A549 (cell line): ENCODE results near the gene PLEKHH3. TPM values are rescaled to one million over a fixed set of nuclear protein-coding genes. Genes with fewer than 3 reads are reported as not detected.

Experiments used
- ATAC-seq, 2 experiments: fragments of 200-7000 bp in 1 of 2; fragments of >200 bp in 1 of 2; cut with Nextera tagmentation in 1 of 2; cut with Tn5 transposase in 1 of 2; 3 replicates each; pipeline versions ENCODE4 v1.8.0 to v1.9.1; 2018 to 2020; ENCODE audit warnings: mild to moderate bottlenecking in 1 of 2, moderate library complexity in 1 of 2
- CTCF ChIA-PET: fragments of 300-600 bp; sonication (Branson Sonifier 250); formaldehyde crosslinking; extraction: SDS; loops from one replicate; lab custom pipeline; 2021; ENCODE audit warnings: antibody characterized with exemption, inconsistent platforms; lab: Yijun Ruan, JAX
- POLR2A ChIA-PET: fragments of 350-600 bp; formaldehyde crosslinking; extraction: SDS; loops from one replicate; lab custom pipeline; 2021; ENCODE audit warnings: antibody characterized with exemption, inconsistent platforms; lab: Yijun Ruan, JAX
- DNase-seq, 2 experiments: peaks; one replicate each; pipeline versions ENCODE4 v3.0.0 to v3.0.0-alpha.2; 2011 to 2016; ENCODE audit warnings: low read depth in 1 of 2, low spot score in 1 of 2
- FAIRE-seq: peaks from 2 replicates; lab custom pipeline; 2011; peaks lifted over from hg19 to GRCh38; lab: Jason Lieb, UNC
- H3K27ac ChIP-seq, 2 experiments: fragments of >200 bp; sonication (Bioruptor Twin); formaldehyde crosslinking; 3 replicates each; pipeline ENCODE4 v1.5.1; 2016 to 2017
- H3K4me1 ChIP-seq: fragments of >200 bp; sonication (Bioruptor Twin); formaldehyde crosslinking; 3 replicates; pipeline ENCODE4 v1.6.1; 2016
- H3K4me2 ChIP-seq: fragments of >200 bp; sonication (Bioruptor Twin); formaldehyde crosslinking; 3 replicates; pipeline ENCODE4 v1.6.1; 2016
- H3K4me3 ChIP-seq: fragments of >200 bp; sonication (Bioruptor Twin); formaldehyde crosslinking; 3 replicates; pipeline ENCODE4 v1.5.1; 2016
- H3K9me3 ChIP-seq: fragments of >200 bp; sonication (Bioruptor Twin); formaldehyde crosslinking; 3 replicates; pipeline ENCODE4 v1.6.1; 2016
- CBX2 ChIP-seq: fragments of 200-600 bp; sonication (generic); IDR thresholded peaks from 2 replicates; pipeline ENCODE4 v1.6.1; 2016; ENCODE audit warnings: low read depth, mild to moderate bottlenecking, borderline replicate concordance
- CEBPB ChIP-seq, 2 experiments: fragments of >200 bp in 1 of 2; sonication (Bioruptor Twin) in 1 of 2; formaldehyde crosslinking in 1 of 2; IDR thresholded peaks; 2 replicates each; pipeline ENCODE4 v1.6.1; 2012 to 2016
- CHD2 ChIP-seq: fragments of 150-350 bp; IDR thresholded peaks from 2 replicates; pipeline ENCODE4 v1.6.1; 2014; ENCODE audit warnings: low read length; ENCODE audit not compliant: partially characterized antibody
- FOXS1 ChIP-seq: fragments of 250-450 bp; sonication (Bioruptor Pico); IDR thresholded peaks from 2 replicates; pipeline ENCODE4 v1.5.0; 2020; ENCODE audit warnings: mild to moderate bottlenecking, moderate library complexity
- HDAC2 ChIP-seq: fragments of 200-600 bp; sonication (generic); IDR thresholded peaks from 2 replicates; pipeline ENCODE4 v1.6.1; 2016
- HOXB13 ChIP-seq: fragments of 250-450 bp; sonication (Bioruptor Pico); IDR thresholded peaks from 2 replicates; pipeline ENCODE4 v1.5.0; 2020; ENCODE audit warnings: low read depth, mild to moderate bottlenecking, moderate library complexity
- KDM1A ChIP-seq: fragments of 200-600 bp; sonication (generic); IDR thresholded peaks from 2 replicates; pipeline ENCODE4 v1.6.1; 2016; ENCODE audit warnings: low read depth, mild to moderate bottlenecking
- KDM5A ChIP-seq: fragments of 200-600 bp; sonication (generic); IDR thresholded peaks from 2 replicates; pipeline ENCODE4 v1.6.1; 2016; ENCODE audit warnings: antibody characterized with exemption, mild to moderate bottlenecking
- MAX ChIP-seq: IDR thresholded peaks from 2 replicates; pipeline ENCODE4 v1.6.1; 2012
- MAZ ChIP-seq: fragments of 150-350 bp; IDR thresholded peaks from 2 replicates; pipeline ENCODE4 v1.6.1; 2014; ENCODE audit warnings: antibody characterized with exemption, low read depth, low read length, borderline replicate concordance
- NFE2L2 ChIP-seq: fragments of 150-350 bp; conservative IDR thresholded peaks from 2 replicates; pipeline ENCODE4 v1.6.1; 2014; ENCODE audit warnings: low read length
- NPAS2 ChIP-seq: fragments of 250-450 bp; sonication (Bioruptor Pico); IDR thresholded peaks from 2 replicates; pipeline ENCODE4 v1.8.0; 2022; ENCODE audit warnings: mild to moderate bottlenecking, moderate library complexity, borderline replicate concordance
- NR3C1 ChIP-seq: fragments of >200 bp; sonication (Bioruptor Twin); formaldehyde crosslinking; IDR thresholded peaks from 3 replicates; pipeline ENCODE4 v1.6.1; 2017
- POLR2AphosphoS2 ChIP-seq: conservative IDR thresholded peaks from 2 replicates; pipeline ENCODE4 v1.6.1; 2012; ENCODE audit warnings: low read length, improper control_type of control experiment, inconsistent platforms
- RAD21 ChIP-seq, 2 experiments: fragments of >200 bp in 1 of 2; sonication (Bioruptor Twin) in 1 of 2; formaldehyde crosslinking in 1 of 2; IDR thresholded peaks in 1 of 2; conservative IDR thresholded peaks in 1 of 2; 2 replicates in 1 of 2; 3 replicates in 1 of 2; pipeline ENCODE4 v1.6.1; 2012 to 2018; ENCODE audit warnings: inconsistent platforms in 1 of 2
- RARB ChIP-seq: fragments of 250-450 bp; sonication (Bioruptor Pico); IDR thresholded peaks from 2 replicates; pipeline ENCODE4 v1.8.0; 2021; ENCODE audit warnings: mild to moderate bottlenecking, moderate library complexity
- RFX5 ChIP-seq: fragments of 450-650 bp; IDR thresholded peaks from 2 replicates; pipeline ENCODE4 v1.7.1; 2014; ENCODE audit warnings: antibody characterized with exemption, mild to moderate bottlenecking, moderate library complexity
- RNF2 ChIP-seq: fragments of 200-600 bp; sonication (generic); IDR thresholded peaks from 2 replicates; pipeline ENCODE4 v1.6.1; 2016; ENCODE audit warnings: low read depth, mild to moderate bottlenecking, antibody characterized with exemption, moderate library complexity, borderline replicate concordance
- SMC3 ChIP-seq: fragments of >200 bp; sonication (Bioruptor Twin); formaldehyde crosslinking; IDR thresholded peaks from 3 replicates; pipeline ENCODE4 v1.6.1; 2018; ENCODE audit warnings: inconsistent platforms
- ZC3H11A ChIP-seq: fragments of 450-650 bp; IDR thresholded peaks from 2 replicates; pipeline ENCODE4 v1.6.1; 2014; ENCODE audit warnings: antibody characterized with exemption, mild to moderate bottlenecking
- ZFP36 ChIP-seq: fragments of 450-650 bp; IDR thresholded peaks from 2 replicates; pipeline ENCODE4 v1.6.1; 2014; ENCODE audit warnings: borderline replicate concordance; ENCODE audit not compliant: partially characterized antibody
- ZSCAN20 ChIP-seq: fragments of 250-450 bp; sonication (Bioruptor Pico); IDR thresholded peaks from 2 replicates; pipeline ENCODE4 v1.8.0; 2022; ENCODE audit warnings: mild to moderate bottlenecking, moderate library complexity
- WGBS: methylation state at CpG from one replicate; pipeline ENCODE4 v1.1.6; 2017; ENCODE audit errors: missing lambda C conversion rate; 5-methylcytosine and 5-hydroxymethylcytosine counted together
- polyA plus RNA-seq, 4 experiments: library from polyadenylated mRNA; depleted of rRNA in 3 of 4; stranded (reverse); fragments of >200 nt; fragmentation: RNase III in 1 of 4; extraction: RNeasy Plus Mini Kit Qiagen cat#74134 plus additional on column Dnase treatment in 1 of 4; gene quantifications; 2 replicates in 3 of 4; 3 replicates in 1 of 4; pipeline ENCODE4 v1.2.3, GENCODE V29; 2011 to 2017
- TF ChIP-seq, protein P1 (sequence below): fragments of >200 bp; sonication (Bioruptor Twin); formaldehyde crosslinking; IDR thresholded peaks from 3 replicates; pipeline ENCODE4 v1.6.1; 2016
- TF ChIP-seq, protein P2 (sequence below): fragments of 250-450 bp; sonication (Bioruptor Pico); IDR thresholded peaks from 2 replicates; pipeline ENCODE4 v1.5.0; 2020; ENCODE audit warnings: low read depth, mild to moderate bottlenecking, moderate library complexity
- TF ChIP-seq, protein P3 (sequence below): fragments of >200 bp; sonication (Bioruptor Twin); formaldehyde crosslinking; IDR thresholded peaks from 3 replicates; pipeline ENCODE4 v1.5.1; 2016

Gene PLEKHH3
- polyA plus RNA-seq, 2 of the 4 experiments (the other 2 are of a cell fraction), result 5.5 to 14.0 TPM

- 8% methylated on average over 2 of the region's 2 CpGs for WGBS
- ATAC-seq (peak; percentile 95 to 96), DNase-seq (peak; percentile 77 to 80), FAIRE-seq (peak; percentile 73)
- Histone ChIP-seq H3K9me3 (no peaks in the 10 kb centered on the region), H3K4me2 (no peak overlapping the region), H3K4me3 (no peak overlapping the region), H3K27ac (no peak overlapping the region), H3K4me1 (no peaks in the 10 kb centered on the region)
- TF ChIP-seq KDM1A (no peak), POLR2AphosphoS2 (no peak), CEBPB (IDR thresholded peaks at IDR 0.05) (no peak), HDAC2 (no peak), RFX5 (no peak), FOXS1 (CRISPR knock-in tag) (no peak), ZFP36 (no peak), NPAS2 (CRISPR knock-in tag) (no peak), CBX2 (no peak), RNF2 (no peak), RAD21 (conservative IDR thresholded peaks at IDR 0.05 in 1 of 2, IDR thresholded peaks at IDR 0.05 in 1 of 2) (peak; percentile 83 to 88), SMC3 (peak; percentile 83), CHD2 (no peak), HOXB13 (CRISPR knock-in tag) (no peak), MAX (no peak)
- TF ChIP-seq, protein P1, sequence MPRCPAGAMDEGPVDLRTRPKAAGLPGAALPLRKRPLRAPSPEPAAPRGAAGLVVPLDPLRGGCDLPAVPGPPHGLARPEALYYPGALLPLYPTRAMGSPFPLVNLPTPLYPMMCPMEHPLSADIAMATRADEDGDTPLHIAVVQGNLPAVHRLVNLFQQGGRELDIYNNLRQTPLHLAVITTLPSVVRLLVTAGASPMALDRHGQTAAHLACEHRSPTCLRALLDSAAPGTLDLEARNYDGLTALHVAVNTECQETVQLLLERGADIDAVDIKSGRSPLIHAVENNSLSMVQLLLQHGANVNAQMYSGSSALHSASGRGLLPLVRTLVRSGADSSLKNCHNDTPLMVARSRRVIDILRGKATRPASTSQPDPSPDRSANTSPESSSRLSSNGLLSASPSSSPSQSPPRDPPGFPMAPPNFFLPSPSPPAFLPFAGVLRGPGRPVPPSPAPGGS, result no peak
- TF ChIP-seq, protein P2, sequence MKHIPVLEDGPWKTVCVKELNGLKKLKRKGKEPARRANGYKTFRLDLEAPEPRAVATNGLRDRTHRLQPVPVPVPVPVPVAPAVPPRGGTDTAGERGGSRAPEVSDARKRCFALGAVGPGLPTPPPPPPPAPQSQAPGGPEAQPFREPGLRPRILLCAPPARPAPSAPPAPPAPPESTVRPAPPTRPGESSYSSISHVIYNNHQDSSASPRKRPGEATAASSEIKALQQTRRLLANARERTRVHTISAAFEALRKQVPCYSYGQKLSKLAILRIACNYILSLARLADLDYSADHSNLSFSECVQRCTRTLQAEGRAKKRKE (CRISPR knock-in tag), result no peak
- TF ChIP-seq, protein P3, sequence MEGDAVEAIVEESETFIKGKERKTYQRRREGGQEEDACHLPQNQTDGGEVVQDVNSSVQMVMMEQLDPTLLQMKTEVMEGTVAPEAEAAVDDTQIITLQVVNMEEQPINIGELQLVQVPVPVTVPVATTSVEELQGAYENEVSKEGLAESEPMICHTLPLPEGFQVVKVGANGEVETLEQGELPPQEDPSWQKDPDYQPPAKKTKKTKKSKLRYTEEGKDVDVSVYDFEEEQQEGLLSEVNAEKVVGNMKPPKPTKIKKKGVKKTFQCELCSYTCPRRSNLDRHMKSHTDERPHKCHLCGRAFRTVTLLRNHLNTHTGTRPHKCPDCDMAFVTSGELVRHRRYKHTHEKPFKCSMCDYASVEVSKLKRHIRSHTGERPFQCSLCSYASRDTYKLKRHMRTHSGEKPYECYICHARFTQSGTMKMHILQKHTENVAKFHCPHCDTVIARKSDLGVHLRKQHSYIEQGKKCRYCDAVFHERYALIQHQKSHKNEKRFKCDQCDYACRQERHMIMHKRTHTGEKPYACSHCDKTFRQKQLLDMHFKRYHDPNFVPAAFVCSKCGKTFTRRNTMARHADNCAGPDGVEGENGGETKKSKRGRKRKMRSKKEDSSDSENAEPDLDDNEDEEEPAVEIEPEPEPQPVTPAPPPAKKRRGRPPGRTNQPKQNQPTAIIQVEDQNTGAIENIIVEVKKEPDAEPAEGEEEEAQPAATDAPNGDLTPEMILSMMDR, result peak; percentile 95
- POLR2A ChIA-PET, result no interaction called here
- CTCF ChIA-PET, result interaction anchor here (0.7 to 6.1 kb wide), 15 partner anchors 8 to 136 kb away, joined by 3 to 79 read pairs (median 4); partner anchors contain the start of genes BECN1, RAMP2 and VPS25
Observed at GRCh38 chr17:42720996-42721583, 44.3 kb upstream of the PLEKHH3 start.

DNA sequence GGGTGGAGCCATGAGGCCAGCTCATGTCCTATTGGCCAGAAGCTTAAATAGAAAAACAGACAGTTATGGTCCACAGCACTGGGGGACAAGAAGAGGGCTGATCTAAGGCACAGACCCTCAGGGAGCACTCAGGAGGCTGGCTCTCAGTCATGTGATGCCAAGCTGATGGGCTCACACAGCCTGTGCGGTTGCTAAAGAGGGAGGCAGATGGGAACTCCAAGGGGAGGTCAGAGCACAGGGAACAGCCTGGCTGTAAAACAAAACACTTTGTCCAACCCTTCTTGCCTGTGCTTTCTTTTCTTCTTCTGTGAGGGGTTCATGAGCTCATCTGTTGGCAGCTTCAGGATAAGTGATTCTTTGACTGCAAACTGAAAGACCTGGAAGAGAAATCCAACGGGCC lies 32.8 kb upstream of the PLEKHH3 start:
- H3K9me3 ChIP-seq, result no peaks in the 10 kb centered on the region
- DNase-seq, result no peak
- TF ChIP-seq MAX, result no peak
- no peak for TF ChIP-seq ZC3H11A
- TF ChIP-seq MAZ, result no peak
- TF ChIP-seq, protein P1, result no peak
- TF ChIP-seq RARB (CRISPR knock-in tag), result no peak
- no peak for TF ChIP-seq CHD2
- no peak for TF ChIP-seq CEBPB (IDR thresholded peaks at IDR 0.05)
- no peak for TF ChIP-seq ZSCAN20 (CRISPR knock-in tag)
- no peak for TF ChIP-seq KDM1A
- no peak for TF ChIP-seq NR3C1
- no peak for TF ChIP-seq KDM5A
- TF ChIP-seq NFE2L2, result no peak
- TF ChIP-seq HDAC2, result no peak
- no peak for TF ChIP-seq RAD21 (conservative IDR thresholded peaks at IDR 0.05 in 1 of 2, IDR thresholded peaks at IDR 0.05 in 1 of 2)
- TF ChIP-seq, all 56 proteins: peak for 0
- no peaks in the 10 kb centered on the region for H3K4me1 ChIP-seq
- ChIA-PET CTCF (interaction anchor here (0.8 to 3.5 kb wide), 9 partner anchors 9 to 131 kb away, joined by 3 to 19 read pairs (median 5); no protein-coding TSS in a partner anchor), POLR2A (interaction anchor here (1.1 kb wide), 1 partner anchor 115 kb away, joined by 4 read pairs; the partner anchor contains the start of gene BECN1)
- FAIRE-seq (no peak), ATAC-seq (no peak)
- 93% methylated on average over 2 of the region's 2 CpGs for WGBS
- no peak overlapping the region for H3K4me3 ChIP-seq
- no peak overlapping the region for H3K4me2 ChIP-seq
- H3K27ac ChIP-seq, result no peak overlapping the region
